ENCODE measurements around the gene ACSM5.

GRCh38 chr16:20391045-20391444 lies 18.3 kb upstream of the ACSM5 start:
- TF ChIP-seq EZH2 (IDR thresholded peaks at IDR 0.05; ENCODE audit: borderline replicate concordance, insufficient read depth, low read depth, low read length, poor library complexity, severe bottlenecking), result no peak
- TF ChIP-seq, protein P1, sequence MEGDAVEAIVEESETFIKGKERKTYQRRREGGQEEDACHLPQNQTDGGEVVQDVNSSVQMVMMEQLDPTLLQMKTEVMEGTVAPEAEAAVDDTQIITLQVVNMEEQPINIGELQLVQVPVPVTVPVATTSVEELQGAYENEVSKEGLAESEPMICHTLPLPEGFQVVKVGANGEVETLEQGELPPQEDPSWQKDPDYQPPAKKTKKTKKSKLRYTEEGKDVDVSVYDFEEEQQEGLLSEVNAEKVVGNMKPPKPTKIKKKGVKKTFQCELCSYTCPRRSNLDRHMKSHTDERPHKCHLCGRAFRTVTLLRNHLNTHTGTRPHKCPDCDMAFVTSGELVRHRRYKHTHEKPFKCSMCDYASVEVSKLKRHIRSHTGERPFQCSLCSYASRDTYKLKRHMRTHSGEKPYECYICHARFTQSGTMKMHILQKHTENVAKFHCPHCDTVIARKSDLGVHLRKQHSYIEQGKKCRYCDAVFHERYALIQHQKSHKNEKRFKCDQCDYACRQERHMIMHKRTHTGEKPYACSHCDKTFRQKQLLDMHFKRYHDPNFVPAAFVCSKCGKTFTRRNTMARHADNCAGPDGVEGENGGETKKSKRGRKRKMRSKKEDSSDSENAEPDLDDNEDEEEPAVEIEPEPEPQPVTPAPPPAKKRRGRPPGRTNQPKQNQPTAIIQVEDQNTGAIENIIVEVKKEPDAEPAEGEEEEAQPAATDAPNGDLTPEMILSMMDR (IDR thresholded peaks at IDR 0.05), result no peak

Measured in B cell (primary cell).